Spinal cord (tissue), 10 donors: ENCODE measurements around the gene SND1. TPM values are rescaled to one million over a fixed set of nuclear protein-coding genes. Genes with fewer than 3 reads are reported as not detected.
A peak's percentile ranks its signal among the peaks of the same experiment; 100 is the strongest.
"Not testable (repeated sequence)": the region's sequence is repeated elsewhere in the genome, so short reads cannot be mapped to it uniquely, and the experiment has no call there.

Experiments used
- DNase-seq, 6 donors: peaks; one replicate each; pipeline versions ENCODE4 v3.0.0 to v3.0.0-alpha.2; 2013 to 2015; ENCODE audit warnings: low spot score in 6 of 6, low read depth in 4 of 6
- H3K27ac ChIP-seq: one replicate; pipeline ENCODE4 v1.5.1; 2013; ENCODE audit warnings: low read depth, low read length, control low read depth
- H3K27me3 ChIP-seq: one replicate; pipeline ENCODE4 v1.6.1; 2013; ENCODE audit warnings: low read length; ENCODE audit not compliant: control insufficient read depth, insufficient read depth
- H3K36me3 ChIP-seq: one replicate; pipeline ENCODE4 v1.6.1; 2013; ENCODE audit warnings: low read length; ENCODE audit not compliant: control insufficient read depth, insufficient read depth
- H3K4me1 ChIP-seq: one replicate; pipeline ENCODE4 v1.6.1; 2013; ENCODE audit warnings: low read length; ENCODE audit not compliant: control insufficient read depth, insufficient read depth
- H3K4me3 ChIP-seq: one replicate; pipeline ENCODE4 v1.5.1; 2013; ENCODE audit warnings: low read depth, low read length, control low read depth
- H3K9me3 ChIP-seq: one replicate; pipeline ENCODE4 v1.6.1; 2013; ENCODE audit warnings: low read length; ENCODE audit not compliant: control insufficient read depth, insufficient read depth
- WGBS: methylation state at CpG from one replicate; pipeline ENCODE4 v1.1.5; 2013; ENCODE audit warnings: missing lambda C conversion rate; ENCODE audit not compliant: insufficient coverage; 5-methylcytosine and 5-hydroxymethylcytosine counted together
- polyA plus RNA-seq, 2 donors: library from polyadenylated mRNA; unstranded; fragments of 120-200 nt; gene quantifications; one replicate each; pipeline ENCODE4 v1.2.1, GENCODE V29; 2013; ENCODE audit not compliant: insufficient read length in 2 of 2
- total RNA-seq, 2 donors: library from RNA; depleted of rRNA in 1 of 2; stranded (reverse); fragments of 120-200 nt in 1 of 2; fragments of >200 nt in 1 of 2; gene quantifications; one replicate each; pipeline versions ENCODE4 v1.2.3 to v1.2.4, GENCODE V29; 2013 to 2014
- donor health status: healthy.

SND1 gene
- total and polyA plus RNA-seq, 4 donors: 72.1 to 125 (median 91.3) TPM

- no peaks in the 10 kb centered on the region for H3K27me3 ChIP-seq
- no peak overlapping the region for H3K4me3 ChIP-seq
- H3K27ac ChIP-seq: no peak overlapping the region
- 91% methylated on average over 3 of the region's 4 CpGs for WGBS
- no peaks in the 10 kb centered on the region for H3K9me3 ChIP-seq
- no peak for DNase-seq
- no peaks in the 10 kb centered on the region for H3K36me3 ChIP-seq
- peaks cover 8% of the 10 kb centered on the region for H3K4me1 ChIP-seq
These were observed 245.9 kb downstream of the SND1 start for GRCh38 chr7:127897704-127898454.

GRCh38 chr7:127899411-127899810, 247.4 kb downstream of the SND1 start:
- no peaks in the 10 kb centered on the region for H3K36me3 ChIP-seq
- WGBS: 88% methylated on average over 2 of the region's 2 CpGs
- H3K27ac ChIP-seq: no peak overlapping the region

GRCh38 chr7:127900141-127900540, 248.1 kb downstream of the SND1 start:
- Histone ChIP-seq H3K27ac (peak overlapping the region; percentile 62), H3K27me3 (no peaks in the 10 kb centered on the region), H3K4me1 (peaks cover 8% of the 10 kb centered on the region), H3K9me3 (no peaks in the 10 kb centered on the region), H3K4me3 (no peak overlapping the region), H3K36me3 (no peaks in the 10 kb centered on the region)
- WGBS: 73% methylated on average over 3 of the region's 4 CpGs
- DNase-seq: peak in 1 of 6 donors; percentile 44

More at GRCh38 chr7:127899411-127899810, 247.4 kb downstream of the SND1 start:
- H3K27me3 ChIP-seq: no peaks in the 10 kb centered on the region
- no peak for DNase-seq
- no peak overlapping the region for H3K4me3 ChIP-seq
- H3K4me1 ChIP-seq: peaks cover 8% of the 10 kb centered on the region
- no peaks in the 10 kb centered on the region for H3K9me3 ChIP-seq

GRCh38 chr7:127900732-127901685, 249.0 kb downstream of the SND1 start:
- WGBS: 33% methylated on average over 1 of the region's 5 CpGs
- H3K4me3 ChIP-seq: no peak overlapping the region
- no peaks in the 10 kb centered on the region for H3K36me3 ChIP-seq
- DNase-seq: peak in 2 of 6 donors; percentile 51 to 57
- peaks cover 8% of the 10 kb centered on the region for H3K4me1 ChIP-seq
- no peaks in the 10 kb centered on the region for H3K27me3 ChIP-seq
- peak overlapping the region; percentile 62 for H3K27ac ChIP-seq
- H3K9me3 ChIP-seq: no peaks in the 10 kb centered on the region

GRCh38 chr7:127901895-127902703, 250.1 kb downstream of the SND1 start:
- Histone ChIP-seq H3K27ac (peak overlapping the region; percentile 62), H3K9me3 (no peaks in the 10 kb centered on the region), H3K4me3 (no peak overlapping the region), H3K27me3 (no peaks in the 10 kb centered on the region), H3K36me3 (no peaks in the 10 kb centered on the region), H3K4me1 (peaks cover 8% of the 10 kb centered on the region)
- no peak for DNase-seq
- 80% methylated on average over 1 of the region's 5 CpGs for WGBS

- not testable (repeated sequence) for H3K27me3 ChIP-seq, H3K27ac ChIP-seq, H3K9me3 ChIP-seq, H3K4me1 ChIP-seq, H3K36me3 ChIP-seq, DNase-seq, H3K4me3 ChIP-seq
- 83% methylated on average over 1 of the region's 6 CpGs for WGBS
These were observed 250.8 kb downstream of the SND1 start for GRCh38 chr7:127902753-127903152.

- WGBS: 60% methylated on average over 1 of the region's 4 CpGs
- peak in 2 of 6 donors; percentile 48 to 62 for DNase-seq
- no peaks in the 10 kb centered on the region for H3K9me3 ChIP-seq
- no peaks in the 10 kb centered on the region for H3K36me3 ChIP-seq
- no peaks in the 10 kb centered on the region for H3K27me3 ChIP-seq
- peaks cover 8% of the 10 kb centered on the region for H3K4me1 ChIP-seq
- H3K4me3 ChIP-seq: no peak overlapping the region
- H3K27ac ChIP-seq: peak overlapping the region; percentile 22
These were observed 252.1 kb downstream of the SND1 start for GRCh38 chr7:127903892-127904669.

GRCh38 chr7:127904670-127904985, 252.6 kb downstream of the SND1 start:
- Histone ChIP-seq H3K9me3 (no peaks in the 10 kb centered on the region), H3K4me3 (no peak overlapping the region), H3K27me3 (no peaks in the 10 kb centered on the region), H3K27ac (peak overlapping the region; percentile 22), H3K36me3 (no peaks in the 10 kb centered on the region), H3K4me1 (peaks cover 8% of the 10 kb centered on the region)
- no peak for DNase-seq
- 13% methylated on average over 2 of the region's 6 CpGs for WGBS

- H3K4me3 ChIP-seq: no peak overlapping the region
- DNase-seq: no peak
- no peaks in the 10 kb centered on the region for H3K9me3 ChIP-seq
- peaks cover 8% of the 10 kb centered on the region for H3K4me1 ChIP-seq
- no peaks in the 10 kb centered on the region for H3K36me3 ChIP-seq
- peak overlapping the region; percentile 22 for H3K27ac ChIP-seq
- H3K27me3 ChIP-seq: no peaks in the 10 kb centered on the region
These were observed 253.0 kb downstream of the SND1 start for GRCh38 chr7:127905021-127905420.
